ENCODE measurements around the gene CBX8. TPM values are rescaled to one million over a fixed set of nuclear protein-coding genes. Genes with fewer than 3 reads are reported as not detected.

CBX8 gene
- total and polyA plus RNA-seq, 2 of the 13 experiments (the other 11 are each of a cell fraction or from before 2014, with no cell fraction given), result 0.34 to 12.6 TPM

GRCh38 chr17:79843474-79843815 is 46.6 kb upstream of the CBX8 start (continued):
- TF ChIP-seq ZNF660 (CRISPR knock-in tag; IDR thresholded peaks at IDR 0.05; ENCODE audit: borderline replicate concordance, low read depth), result no peak
- no peak; the same call in 1 of the 2 replicates for TF ChIP-seq ZNF589 (CRISPR knock-in tag; conservative IDR thresholded peaks at IDR 0.05)
- TF ChIP-seq ZNF142 (CRISPR knock-in tag; IDR thresholded peaks at IDR 0.05), result 0 out of 2 replicates have a peak, but pooled peaks have one; percentile 15
- TF ChIP-seq HOXA3 (CRISPR knock-in tag; IDR thresholded peaks at IDR 0.05), result peak; percentile 53; the same call in 1 of the 2 replicates
- TF ChIP-seq ZNF383 (CRISPR knock-in tag; IDR thresholded peaks at IDR 0.05; ENCODE audit: borderline replicate concordance), result no peak
- no peak for TF ChIP-seq ARID5B (CRISPR knock-in tag; IDR thresholded peaks at IDR 0.05)
- no peak for TF ChIP-seq ZNF33B (CRISPR knock-in tag; IDR thresholded peaks at IDR 0.05)
- no peak for TF ChIP-seq ZNF570 (CRISPR knock-in tag; IDR thresholded peaks at IDR 0.05; ENCODE audit: borderline replicate concordance)
- TF ChIP-seq CEBPG (CRISPR knock-in tag; IDR thresholded peaks at IDR 0.05), result no peak
- TF ChIP-seq TARDBP (CRISPR knock-in tag; IDR thresholded peaks at IDR 0.05), result no peak
- no peak for TF ChIP-seq ZNF160 (CRISPR knock-in tag; IDR thresholded peaks at IDR 0.05)
- no peak for TF ChIP-seq SRSF1 (optimal IDR thresholded peaks at IDR 0.05; ENCODE audit: low read depth, low read length)
- TF ChIP-seq NFKB2 (CRISPR knock-in tag; IDR thresholded peaks at IDR 0.05; ENCODE audit: borderline replicate concordance), result no peak
- no peak for TF ChIP-seq GRHL1 (CRISPR knock-in tag; conservative IDR thresholded peaks at IDR 0.05)
- no peak for TF ChIP-seq MYPOP (CRISPR knock-in tag; IDR thresholded peaks at IDR 0.05)
- TF ChIP-seq ZBTB25 (CRISPR knock-in tag; IDR thresholded peaks at IDR 0.05), result 0 out of 2 replicates have a peak, but pooled peaks have one; percentile 6
- no peak for TF ChIP-seq SNAPC2 (CRISPR knock-in tag; IDR thresholded peaks at IDR 0.05)

All from HepG2 (cell line).